ENCODE data around the gene CDCA8. TPM values are rescaled to one million over a fixed set of nuclear protein-coding genes. Genes with fewer than 3 reads are reported as not detected.

The CDCA8 gene
- total and polyA plus RNA-seq, 2 of the 8 experiments (the other 6 are each of a cell fraction or from before 2014, with no cell fraction given): 43.9 to 46.2 TPM

GRCh38 chr1:37673920-37674319, 18.4 kb upstream of the CDCA8 start:
- Histone ChIP-seq H4K5ac (ENCODE audit: insufficient read length, low read depth, low read length) (no peak overlapping the region), H3K18ac (ENCODE audit: extremely low read depth, low read length) (no peak overlapping the region), H3K56ac (replicated peaks; ENCODE audit: insufficient read length, low read depth, low read length) (no peak overlapping the region), H3K79me1 (ENCODE audit: low read depth, low read length) (no peaks in the 10 kb centered on the region), H2BK20ac (ENCODE audit: low read length) (no peak overlapping the region), H3K79me2 (ENCODE audit: control insufficient read depth in 1 of 2, insufficient read depth in 2 of 2, low read length in 2 of 2) (no peaks in the 10 kb centered on the region), H2BK12ac (ENCODE audit: low read depth, low read length) (no peak overlapping the region), H3K4ac (replicated peaks; ENCODE audit: insufficient read length, low read depth, low read length) (peak overlapping the region; percentile 44), H2AK5ac (ENCODE audit: low read depth, low read length) (no peak overlapping the region), H4K20me1 (replicated peaks in 1 of 2; ENCODE audit: control insufficient read depth in 1 of 2, insufficient read depth in 2 of 2, low read length in 2 of 2) (no peaks in the 10 kb centered on the region), H2BK5ac (ENCODE audit: low read depth, low read length) (no peak overlapping the region), H3K9ac (replicated peaks in 1 of 4; ENCODE audit: extremely low read depth in 1 of 4, low read depth in 3 of 4, low read length in 3 of 4) (no peak overlapping the region), H3K4me2 (ENCODE audit: insufficient read depth in 1 of 2, low read depth in 2 of 2, low read length in 2 of 2) (no peak overlapping the region), H3K36me3 (ENCODE audit: control insufficient read depth in 2 of 4, insufficient read depth in 4 of 4, low read length in 3 of 4) (no peaks in the 10 kb centered on the region), H3K4me1 (replicated peaks in 1 of 4; ENCODE audit: control insufficient read depth in 3 of 4, insufficient read depth in 4 of 4, low read length in 3 of 4) (peaks cover 0 to 5% (median 2%) of the 10 kb centered on the region in 4 experiments; a peak in 4 of 7 replicates), H2AFZ (ENCODE audit: low read length) (no peak overlapping the region), H3K9me3 (ENCODE audit: insufficient read depth in 2 of 2, low read depth in 1 of 2, low read length in 1 of 2) (no peaks in the 10 kb centered on the region), H3K27me3 (replicated peaks in 1 of 4; ENCODE audit: control insufficient read depth in 3 of 4, extremely low read depth in 1 of 4, insufficient read depth in 3 of 4, low read length in 3 of 4) (peaks cover 0 to 2% (median 0%) of the 10 kb centered on the region in 4 experiments; a peak in 1 of 7 replicates), H3K27ac (ENCODE audit: low read depth, low read length) (no peak overlapping the region), H2BK120ac (replicated peaks; ENCODE audit: low read depth, low read length) (no peak overlapping the region), H3K4me3 (ENCODE audit: extremely low read depth in 1 of 4, insufficient read depth in 2 of 4, low read depth in 3 of 4, low read length in 4 of 4) (no peak overlapping the region), H3K23me2 (ENCODE audit: low read depth, low read length) (no peaks in the 10 kb centered on the region; the same call in 1 of the 2 replicates), H4K91ac (replicated peaks; ENCODE audit: insufficient read length, low read length) (no peak overlapping the region), H3K23ac (ENCODE audit: insufficient read length) (no peak overlapping the region), H3K14ac (ENCODE audit: insufficient read length) (no peak overlapping the region), H4K8ac (ENCODE audit: extremely low read depth, insufficient read depth, low read length) (no peak overlapping the region), H2BK15ac (ENCODE audit: low read length) (no peak overlapping the region)
- WGBS, 2 experiments (ENCODE audit: extremely low coverage in 1 of 2, insufficient coverage in 1 of 2, insufficient read length in 1 of 2, insufficient replicate concordance in 2 of 2, low coverage in 1 of 2, low lambda C conversion rate in 2 of 2, missing lambda C conversion rate in 1 of 2): 60% methylated on average over 10 of the region's 10 CpGs; no CpG with 5 or more reads in 1 of the 2 experiments
- ChIA-PET POLR2A (ENCODE audit: partially characterized antibody) (no interaction called here), CTCF (ENCODE audit: partially characterized antibody) (interaction anchor here (0.7 to 20.8 kb wide), 7 partner anchors 8 to 70 kb away, joined by 3 to 400 read pairs (median 8); partner anchors contain the start of gene RSPO1)
- TF ChIP-seq YY1 (IDR thresholded peaks at IDR 0.05; ENCODE audit: low read depth, low read length): peak; percentile 48; the same call in 1 of the 2 replicates
- TF ChIP-seq CBX5 (IDR thresholded peaks at IDR 0.05; ENCODE audit: low read depth, low read length): no peak
- FAIRE-seq (no peak), DNase-seq (ENCODE audit: low read depth in 1 of 2, low spot score in 2 of 2) (no peak)

All from H1 (cell line).